ENCODE measurements around the gene ZNF292. TPM values are rescaled to one million over a fixed set of nuclear protein-coding genes. Genes with fewer than 3 reads are reported as not detected.

Gene ZNF292
- total and polyA plus RNA-seq, 2 donors (not counting 3 experiments of a cell fraction or from before 2014, with no cell fraction given): 3.5 to 24.9 TPM

GRCh38 chr6:87225937-87226336 is 70.6 kb downstream of the ZNF292 start:
- no TSS peak for BruUV-seq (replicated peaks)
- no peaks in the 10 kb centered on the region for H3K9me1 ChIP-seq (replicated peaks; ENCODE audit: control insufficient read depth, extremely low read depth, insufficient read depth, low read length)
- H3K27ac ChIP-seq (ENCODE audit: insufficient read depth, low read depth, low read length): no peak overlapping the region
- no peak for FAIRE-seq
- CTCF ChIA-PET: no interaction called here
- TF ChIP-seq MAX (IDR thresholded peaks at IDR 0.05; ENCODE audit: insufficient read depth, insufficient read length) (no peak), POLR2AphosphoS5 (IDR thresholded peaks at IDR 0.05; ENCODE audit: insufficient read depth, low read depth, low read length) (no peak), EZH2 (IDR thresholded peaks at IDR 0.05; ENCODE audit: borderline replicate concordance, low read depth, low read length, severe bottlenecking) (no peak)
- H2AFZ ChIP-seq (ENCODE audit: low read depth, low read length): no peak overlapping the region
- H3K9me3 ChIP-seq (replicated peaks; ENCODE audit: control insufficient read depth, insufficient read depth, low read length): no peaks in the 10 kb centered on the region
- no peak overlapping the region for H3K4me2 ChIP-seq (ENCODE audit: insufficient read depth, low read length)
- H3K4me3 ChIP-seq (replicated peaks in 1 of 3; ENCODE audit: insufficient read depth in 1 of 3, low read depth in 1 of 3, low read length in 3 of 3): no peak overlapping the region
- intact Hi-C loops (cut with micrococcal nuclease): no loop called here
- POLR2A ChIA-PET: no interaction called here
- H3K4me1 ChIP-seq (ENCODE audit: control insufficient read depth, extremely low read depth, insufficient read depth, low read length): no peaks in the 10 kb centered on the region
- H3K27me3 ChIP-seq (ENCODE audit: control insufficient read depth in 2 of 2, insufficient read depth in 2 of 2, low read length in 2 of 2): no peaks in the 10 kb centered on the region
- H4K20me1 ChIP-seq (replicated peaks; ENCODE audit: control insufficient read depth, extremely low read depth, insufficient read depth, low read length): no peaks in the 10 kb centered on the region
- DNase-seq (ENCODE audit: low read depth, low spot score): no peak
- no peak overlapping the region for H3K9ac ChIP-seq (replicated peaks; ENCODE audit: extremely low read depth, insufficient read depth, low read length)
- H3K79me2 ChIP-seq (ENCODE audit: control insufficient read depth, insufficient read depth, low read length): no peaks in the 10 kb centered on the region
- H3K36me3 ChIP-seq (ENCODE audit: control insufficient read depth in 2 of 2, extremely low read depth in 1 of 2, insufficient read depth in 2 of 2, low read length in 2 of 2): peaks cover 0 to 3% of the 10 kb centered on the region in 2 experiments
- dilution Hi-C loops (cut with MboI; ENCODE audit: extremely low pct_ligation_motif_present, low sequenced_read_pairs): no loop called here

- DNase-seq (ENCODE audit: low read depth, low spot score) (no peak), FAIRE-seq (no peak)
- Histone ChIP-seq H3K4me2 (ENCODE audit: insufficient read depth, low read length) (no peak overlapping the region), H3K9me1 (replicated peaks; ENCODE audit: control insufficient read depth, extremely low read depth, insufficient read depth, low read length) (no peaks in the 10 kb centered on the region), H2AFZ (ENCODE audit: low read depth, low read length) (no peak overlapping the region), H3K36me3 (ENCODE audit: control insufficient read depth in 2 of 2, extremely low read depth in 1 of 2, insufficient read depth in 2 of 2, low read length in 2 of 2) (peaks cover 0 to 3% of the 10 kb centered on the region in 2 experiments), H3K9ac (replicated peaks; ENCODE audit: extremely low read depth, insufficient read depth, low read length) (no peak overlapping the region), H3K27me3 (ENCODE audit: control insufficient read depth in 2 of 2, insufficient read depth in 2 of 2, low read length in 2 of 2) (no peaks in the 10 kb centered on the region), H3K27ac (ENCODE audit: insufficient read depth, low read depth, low read length) (no peak overlapping the region), H3K79me2 (ENCODE audit: control insufficient read depth, insufficient read depth, low read length) (no peaks in the 10 kb centered on the region), H4K20me1 (replicated peaks; ENCODE audit: control insufficient read depth, extremely low read depth, insufficient read depth, low read length) (no peaks in the 10 kb centered on the region), H3K4me1 (ENCODE audit: control insufficient read depth, extremely low read depth, insufficient read depth, low read length) (no peaks in the 10 kb centered on the region), H3K9me3 (replicated peaks; ENCODE audit: control insufficient read depth, insufficient read depth, low read length) (no peaks in the 10 kb centered on the region), H3K4me3 (replicated peaks in 1 of 3; ENCODE audit: insufficient read depth in 1 of 3, low read depth in 1 of 3, low read length in 3 of 3) (no peak overlapping the region)
- ChIA-PET POLR2A (no interaction called here), CTCF (no interaction called here)
- intact Hi-C loops (cut with micrococcal nuclease): no loop called here
- BruUV-seq (replicated peaks): no TSS peak
- TF ChIP-seq EZH2 (IDR thresholded peaks at IDR 0.05; ENCODE audit: borderline replicate concordance, low read depth, low read length, severe bottlenecking) (no peak), POLR2A (IDR thresholded peaks at IDR 0.05; ENCODE audit: low read depth, low read length) (no peak), POLR2AphosphoS5 (IDR thresholded peaks at IDR 0.05; ENCODE audit: insufficient read depth, low read depth, low read length) (no peak), MAX (IDR thresholded peaks at IDR 0.05; ENCODE audit: insufficient read depth, insufficient read length) (no peak), MYC (IDR thresholded peaks at IDR 0.05; ENCODE audit: low read depth, low read length) (no peak), JUN (IDR thresholded peaks at IDR 0.05; ENCODE audit: borderline replicate concordance, insufficient read depth, insufficient read length, low read depth) (no peak), CTCF (IDR thresholded peaks at IDR 0.05; ENCODE audit: extremely low read depth in 1 of 2, insufficient read depth in 1 of 2, low read depth in 1 of 2, low read length in 2 of 2) (no peak), FOS (IDR thresholded peaks at IDR 0.05; ENCODE audit: borderline replicate concordance, insufficient read depth, low read length) (no peak), GATA2 (IDR thresholded peaks at IDR 0.05; ENCODE audit: insufficient read depth, insufficient read length, low read depth, low read length) (no peak)
- dilution Hi-C loops (cut with MboI; ENCODE audit: extremely low pct_ligation_motif_present, low sequenced_read_pairs): no loop called here
Observed at GRCh38 chr6:87230801-87231200, 75.4 kb downstream of the ZNF292 start.
